Lung (tissue), 12 donors: Measurements from ENCODE around the gene LSR. TPM values are rescaled to one million over a fixed set of nuclear protein-coding genes. Genes with fewer than 3 reads are reported as not detected.
"Not testable (repeated sequence)": the region's sequence is repeated elsewhere in the genome, so short reads cannot be mapped to it uniquely, and the experiment has no call there.

Source experiments
- ATAC-seq: fragments of 200-7000 bp; cut with Tn5 transposase; one replicate; pipeline ENCODE4 v1.9.1; 2020; ENCODE audit warnings: moderate number of reproducible peaks; ENCODE audit not compliant: insufficient read depth, low FRiP score
- DNase-seq, 3 donors: peaks; one replicate each; pipeline ENCODE4 v3.0.0-alpha.2; 2013 to 2017
- H3K27ac ChIP-seq, 2 donors: one replicate each; pipeline ENCODE4 v1.5.1; 2013; ENCODE audit warnings: mild to moderate bottlenecking in 2 of 2, moderate library complexity in 2 of 2, control low read depth in 1 of 2, inconsistent platforms in 1 of 2, low read depth in 1 of 2, low read length in 1 of 2
- H3K27me3 ChIP-seq, 3 donors: one replicate each; pipeline ENCODE4 v1.5.1; 2013; ENCODE audit warnings: low read length in 2 of 3; ENCODE audit not compliant: control insufficient read depth in 3 of 3, insufficient read depth in 3 of 3
- H3K36me3 ChIP-seq, 4 donors: one replicate each; pipeline ENCODE4 v1.5.1; 2013; ENCODE audit warnings: low read length in 4 of 4, mild to moderate bottlenecking in 1 of 4, moderate library complexity in 1 of 4; ENCODE audit not compliant: control insufficient read depth in 4 of 4, insufficient read depth in 4 of 4
- H3K4me1 ChIP-seq, 5 donors: one replicate each; pipeline ENCODE4 v1.5.1; 2013; ENCODE audit warnings: low read length in 5 of 5, mild to moderate bottlenecking in 2 of 5, moderate library complexity in 1 of 5; ENCODE audit not compliant: control insufficient read depth in 5 of 5, insufficient read depth in 5 of 5
- H3K4me3 ChIP-seq: one replicate; pipeline ENCODE4 v1.5.1; 2013; ENCODE audit warnings: mild to moderate bottlenecking, control low read depth, moderate library complexity
- H3K9ac ChIP-seq, 2 donors: one replicate each; pipeline ENCODE4 v1.5.1; 2013; ENCODE audit warnings: low read length in 2 of 2, control low read depth in 1 of 2; ENCODE audit not compliant: insufficient read depth in 1 of 2
- H3K9me3 ChIP-seq, 4 donors: one replicate each; pipeline ENCODE4 v1.5.1; 2013; ENCODE audit warnings: low read length in 3 of 4, mild to moderate bottlenecking in 1 of 4, moderate library complexity in 1 of 4; ENCODE audit not compliant: control insufficient read depth in 4 of 4, insufficient read depth in 3 of 4
- WGBS, 2 donors: extraction: QIAGEN DNeasy Blood & Tissue Kit; methylation state at CpG; one replicate each; pipeline ENCODE4 v1.1.7; 2013; 5-methylcytosine and 5-hydroxymethylcytosine counted together
- polyA plus RNA-seq, 2 donors: library from polyadenylated mRNA; stranded (reverse); fragments of 200-250 nt; gene quantifications; one replicate each; pipeline ENCODE4 v1.2.1, GENCODE V29; 2013
- total RNA-seq, 2 donors: library from RNA; depleted of rRNA in 1 of 2; stranded (reverse); fragments of >200 nt in 1 of 2; gene quantifications; one replicate each; pipeline ENCODE4 v1.2.1, GENCODE V29; 2014 to 2021
- TF ChIP-seq, protein P1 (sequence below): IDR thresholded peaks from 2 replicates; pipeline ENCODE4 v1.5.1; 2012; ENCODE audit warnings: mild to moderate bottlenecking; ENCODE audit errors: control extremely low read depth, extremely low read depth
- donor health status: control.
- donor health status: control.
- donor health status: Bipolar disorder and iron deficiency.
- donor health status: healthy.
- donor health status: DM: yes; HTN: yes; CAD: no.

Gene LSR
- total and polyA plus RNA-seq, 4 donors, result 30.8 to 82.0 (median 68.7) TPM

DNA sequence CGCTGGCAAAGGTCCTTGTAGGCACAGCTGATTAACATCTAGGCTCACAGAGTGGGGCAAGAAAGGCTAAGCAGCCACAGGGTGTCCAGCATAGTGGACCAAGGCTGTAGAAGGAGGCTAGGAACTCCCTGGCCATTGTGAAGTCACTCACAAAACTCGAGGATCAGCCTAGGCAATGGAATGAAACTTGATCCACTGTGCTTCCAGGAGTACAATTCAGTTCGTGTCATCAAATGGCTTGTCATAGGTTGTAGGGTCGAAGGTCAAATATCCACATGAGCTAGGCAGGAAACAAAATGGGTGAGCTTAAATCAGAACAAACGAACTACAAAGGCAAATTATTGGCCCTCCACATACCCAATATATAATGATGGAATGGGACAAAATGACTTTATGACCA is 15.9 kb upstream of the LSR start:
- Histone ChIP-seq H3K4me1 (no peaks in the 10 kb centered on the region), H3K9ac (no peak overlapping the region), H3K36me3 (no peaks in the 10 kb centered on the region), H3K9me3 (no peaks in the 10 kb centered on the region), H3K4me3 (no peak overlapping the region), H3K27ac (no peak overlapping the region), H3K27me3 (no peaks in the 10 kb centered on the region)
- DNase-seq (no peak), ATAC-seq (no peak)
- WGBS, 2 donors, result 77 to 86% methylated on average over 5 of the region's 5 CpGs
- TF ChIP-seq, protein P1, sequence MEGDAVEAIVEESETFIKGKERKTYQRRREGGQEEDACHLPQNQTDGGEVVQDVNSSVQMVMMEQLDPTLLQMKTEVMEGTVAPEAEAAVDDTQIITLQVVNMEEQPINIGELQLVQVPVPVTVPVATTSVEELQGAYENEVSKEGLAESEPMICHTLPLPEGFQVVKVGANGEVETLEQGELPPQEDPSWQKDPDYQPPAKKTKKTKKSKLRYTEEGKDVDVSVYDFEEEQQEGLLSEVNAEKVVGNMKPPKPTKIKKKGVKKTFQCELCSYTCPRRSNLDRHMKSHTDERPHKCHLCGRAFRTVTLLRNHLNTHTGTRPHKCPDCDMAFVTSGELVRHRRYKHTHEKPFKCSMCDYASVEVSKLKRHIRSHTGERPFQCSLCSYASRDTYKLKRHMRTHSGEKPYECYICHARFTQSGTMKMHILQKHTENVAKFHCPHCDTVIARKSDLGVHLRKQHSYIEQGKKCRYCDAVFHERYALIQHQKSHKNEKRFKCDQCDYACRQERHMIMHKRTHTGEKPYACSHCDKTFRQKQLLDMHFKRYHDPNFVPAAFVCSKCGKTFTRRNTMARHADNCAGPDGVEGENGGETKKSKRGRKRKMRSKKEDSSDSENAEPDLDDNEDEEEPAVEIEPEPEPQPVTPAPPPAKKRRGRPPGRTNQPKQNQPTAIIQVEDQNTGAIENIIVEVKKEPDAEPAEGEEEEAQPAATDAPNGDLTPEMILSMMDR, result no peak

DNA sequence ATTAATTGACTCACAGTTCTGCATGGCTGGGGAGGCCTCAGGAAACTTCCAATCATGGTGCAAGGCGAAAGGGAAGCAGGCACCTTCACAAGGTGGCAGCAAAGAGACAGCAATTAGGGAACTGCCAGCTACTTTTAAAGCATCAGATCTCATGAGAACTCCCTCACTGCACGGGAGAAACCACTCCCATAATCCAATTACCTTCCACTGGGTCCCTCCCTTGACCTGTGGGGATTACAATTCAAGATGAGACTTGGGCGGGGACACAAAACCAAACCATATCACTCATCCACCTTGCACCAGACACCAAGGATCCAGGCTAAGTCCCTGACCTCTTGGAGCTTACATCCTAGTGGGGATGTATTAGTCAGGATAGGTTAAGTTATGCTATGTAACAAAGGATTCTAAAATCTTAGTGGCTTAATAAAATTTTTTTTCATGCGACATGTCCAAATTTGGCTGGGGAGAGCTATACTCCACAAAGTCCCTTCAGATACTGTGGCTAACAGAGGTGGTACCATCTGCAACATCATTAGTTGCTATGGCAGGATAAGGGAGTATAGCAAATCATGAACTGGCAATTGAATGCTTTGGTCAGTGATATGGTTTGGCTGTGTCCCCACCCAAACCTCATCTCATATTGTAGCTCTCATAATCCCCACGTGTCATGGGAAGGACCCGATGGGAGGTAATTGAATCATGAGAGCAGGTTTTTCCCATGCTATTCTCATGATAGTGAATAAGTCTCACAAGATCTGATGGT is 12.0 kb upstream of the LSR start:
- Histone ChIP-seq H3K9me3 (peaks cover 0 to 8% (median 0%) of the 10 kb centered on the region in 4 donors), H3K27me3 (no peaks in the 10 kb centered on the region), H3K4me3 (no peak overlapping the region), H3K9ac (no peak overlapping the region), H3K36me3 (no peaks in the 10 kb centered on the region), H3K27ac (no peak overlapping the region), H3K4me1 (no peaks in the 10 kb centered on the region)
- ATAC-seq, result no peak
- TF ChIP-seq, protein P1, result peak; percentile 14
- 79% methylated on average over 6 of the region's 6 CpGs for WGBS, 2 donors
- DNase-seq, result no peak

DNA sequence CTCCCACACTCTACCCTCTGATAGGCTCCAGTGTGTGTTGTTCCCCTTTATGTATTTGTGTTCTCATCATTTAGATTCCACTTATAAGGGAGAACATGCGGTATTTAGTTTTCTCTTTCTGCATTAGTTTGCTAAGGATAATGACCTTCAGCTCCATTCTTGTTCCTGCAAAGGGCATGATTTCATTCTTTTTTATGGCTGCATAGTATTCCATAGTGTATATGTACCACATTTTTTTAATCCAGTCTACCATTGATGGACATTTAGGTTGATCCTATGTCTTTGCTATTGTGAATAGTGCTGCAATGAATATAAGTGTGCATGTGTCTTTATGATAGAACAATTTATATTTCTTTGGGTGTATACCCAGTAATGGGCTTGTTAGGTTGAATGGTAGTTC is 9.2 kb upstream of the LSR start:
- 95 to 98% methylated on average over 1 of the region's 1 CpG for WGBS, 2 donors
- not testable (repeated sequence) for H3K27me3 ChIP-seq, DNase-seq, H3K4me3 ChIP-seq, H3K4me1 ChIP-seq, H3K9ac ChIP-seq, ATAC-seq, H3K27ac ChIP-seq, H3K36me3 ChIP-seq, H3K9me3 ChIP-seq

DNA sequence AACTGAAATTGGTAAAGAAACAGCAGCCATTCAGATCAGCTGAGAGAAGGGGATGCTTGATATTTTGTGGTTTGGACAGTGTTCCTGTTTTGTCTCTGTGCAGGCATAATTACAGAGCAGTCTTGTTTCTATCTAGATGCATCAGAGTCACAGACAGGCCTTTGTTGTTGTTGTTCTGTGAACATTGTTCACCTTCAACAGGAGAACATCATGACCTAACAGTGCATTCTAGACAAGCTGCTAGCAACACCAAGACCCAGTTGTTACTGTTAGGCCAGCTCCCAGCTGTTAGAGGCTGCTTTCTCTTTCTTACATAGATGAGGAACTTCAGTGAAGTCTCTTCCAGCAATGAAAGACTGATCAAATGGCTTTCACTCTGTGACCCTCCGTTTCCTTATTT is 8.5 kb upstream of the LSR start:
- Histone ChIP-seq H3K27me3 (no peaks in the 10 kb centered on the region), H3K9ac (no peak overlapping the region), H3K4me3 (no peak overlapping the region), H3K9me3 (peaks cover 0 to 8% (median 0%) of the 10 kb centered on the region in 4 donors), H3K4me1 (no peaks in the 10 kb centered on the region), H3K27ac (no peak overlapping the region), H3K36me3 (no peaks in the 10 kb centered on the region)
- WGBS, 2 donors, result 35 to 59% methylated on average over 1 of the region's 1 CpG
- DNase-seq, result no peak
- ATAC-seq, result no peak
- TF ChIP-seq, protein P1, result no peak
